K562 (cell line): Measurements from ENCODE around the gene ARHGAP8. TPM values are rescaled to one million over a fixed set of nuclear protein-coding genes. Genes with fewer than 3 reads are reported as not detected.

Source experiments
- ATAC-seq: fragments of 200-7000 bp; cut with Tn5 transposase; 3 replicates; pipeline ENCODE4 v1.9.1; 2020; ENCODE audit warnings: moderate library complexity
- BruUV-seq: library from RNA; stranded (reverse); fragments of 400-500 nt; replicated peaks from 2 replicates; lab custom pipeline; 2021; lab: Mats Ljungman, UMichigan
- CTCF ChIA-PET: fragments of 300-600 bp; formaldehyde crosslinking; extraction: SDS; loops from one replicate; lab custom pipeline; 2021; ENCODE audit warnings: low intra/inter-chr PET ratio; lab: Yijun Ruan, JAX
- POLR2A ChIA-PET: fragments of 300-600, 350-650 bp; sonication (Branson Sonifier 250); formaldehyde crosslinking; extraction: SDS; loops from one replicate; lab custom pipeline; 2021; ENCODE audit warnings: antibody characterized with exemption, inconsistent platforms; lab: Yijun Ruan, JAX
- DNase-seq, 4 experiments: peaks; one replicate each; pipeline versions ENCODE4 v3.0.0 to v3.0.0-alpha.2; 2011 to 2018; ENCODE audit warnings: low spot score in 3 of 4, mixed read lengths in 3 of 4; ENCODE audit errors: extremely low read depth in 1 of 4
- FAIRE-seq: peaks from 2 replicates; lab custom pipeline; 2011; peaks lifted over from hg19 to GRCh38; lab: Jason Lieb, UNC
- H2AFZ ChIP-seq: 2 replicates; pipeline ENCODE4 v1.6.0; 2011; ENCODE audit warnings: low read depth, low read length, control low read depth, inconsistent platforms
- H3K27ac ChIP-seq: fragments of 200-600 bp; 3 replicates; pipeline ENCODE4 v1.8.0; 2011; ENCODE audit warnings: low read depth, mild to moderate bottlenecking, control low read depth, inconsistent platforms, low read length, moderate library complexity, mixed read lengths; ENCODE audit errors: extremely low read depth
- H3K27me3 ChIP-seq, 2 experiments: fragments of 300-600 bp in 1 of 2; 2 replicates in 1 of 2; 3 replicates in 1 of 2; pipeline versions ENCODE4 v1.6.0 to v1.8.0; 2011; ENCODE audit warnings: inconsistent platforms in 2 of 2, low read length in 2 of 2, mild to moderate bottlenecking in 1 of 2, mixed read lengths in 1 of 2, moderate library complexity in 1 of 2; ENCODE audit not compliant: control insufficient read depth in 2 of 2, insufficient read depth in 2 of 2
- H3K36me3 ChIP-seq: fragments of 300-600 bp; 3 replicates; pipeline ENCODE4 v1.8.0; 2011; ENCODE audit warnings: mild to moderate bottlenecking, low read length, inconsistent platforms; ENCODE audit not compliant: control insufficient read depth, insufficient read depth
- H3K4me1 ChIP-seq, 2 experiments: fragments of 200-600 bp in 1 of 2; replicated peaks in 1 of 2; 2 replicates in 1 of 2; 3 replicates in 1 of 2; pipeline versions ENCODE4 v1.5.1 to v1.8.0; 2011; ENCODE audit warnings: inconsistent platforms in 2 of 2, low read length in 2 of 2, mild to moderate bottlenecking in 1 of 2, mixed read lengths in 1 of 2, moderate library complexity in 1 of 2; ENCODE audit not compliant: control insufficient read depth in 2 of 2, insufficient read depth in 2 of 2
- H3K4me2 ChIP-seq: 2 replicates; pipeline ENCODE4 v1.6.1; 2011; ENCODE audit warnings: low read length, control low read depth, inconsistent platforms, mixed read lengths; ENCODE audit not compliant: insufficient read depth
- H3K4me3 ChIP-seq: fragments of 200-600 bp; sonication (generic), shearing (Covaris generic); 2 replicates; pipeline ENCODE4 v1.5.1; 2016; ENCODE audit warnings: control low read depth, inconsistent platforms
- H3K79me2 ChIP-seq: fragments of 200-600 bp; 3 replicates; pipeline ENCODE4 v1.8.0; 2011; ENCODE audit warnings: low read length, inconsistent platforms; ENCODE audit not compliant: control insufficient read depth, insufficient read depth
- H3K9ac ChIP-seq, 2 experiments: 2 replicates each; pipeline versions ENCODE4 v1.6.0 to v1.6.1; 2011; ENCODE audit warnings: low read depth in 2 of 2, low read length in 2 of 2, control low read depth in 1 of 2, inconsistent platforms in 1 of 2, mild to moderate bottlenecking in 1 of 2, mixed read lengths in 1 of 2; ENCODE audit not compliant: insufficient read depth in 1 of 2
- H3K9me1 ChIP-seq: one replicate; pipeline ENCODE4 v1.6.0; 2011; ENCODE audit warnings: inconsistent platforms, mild to moderate bottlenecking, low read length, moderate library complexity; ENCODE audit not compliant: control insufficient read depth, insufficient read depth
- H3K9me3 ChIP-seq: replicated peaks from 2 replicates; pipeline ENCODE4 v1.5.1; 2011; ENCODE audit warnings: low read depth, low read length, inconsistent platforms; ENCODE audit not compliant: control insufficient read depth, insufficient read depth
- H4K20me1 ChIP-seq: replicated peaks from 2 replicates; pipeline ENCODE4 v1.6.1; 2011; ENCODE audit warnings: low read length, inconsistent platforms, mixed read lengths; ENCODE audit not compliant: control insufficient read depth, insufficient read depth
- CC2D1A ChIP-seq: fragments of 450-650 bp; IDR thresholded peaks from 2 replicates; pipeline ENCODE4 v1.6.1; 2017; ENCODE audit warnings: mild to moderate bottlenecking
- IRF2 ChIP-seq: sonication (generic); formaldehyde crosslinking; IDR thresholded peaks from 2 replicates; pipeline ENCODE4 v1.8.1; 2022; ENCODE audit warnings: mild to moderate bottlenecking, missing genetic modification reagents
- ZFP91 ChIP-seq: sonication (generic); formaldehyde crosslinking; IDR thresholded peaks from 2 replicates; pipeline ENCODE4 v1.8.0; 2022; ENCODE audit warnings: mild to moderate bottlenecking, missing genetic modification reagents
- ZKSCAN3 ChIP-seq: fragments of 250-450 bp; sonication (Bioruptor Pico); IDR thresholded peaks from 2 replicates; pipeline ENCODE4 v1.4.0; 2020
- ZNF318 ChIP-seq, 2 experiments: fragments of 450-650 bp; IDR thresholded peaks; 2 replicates each; pipeline ENCODE4 v1.6.1; 2016; ENCODE audit warnings: mild to moderate bottlenecking in 2 of 2, borderline replicate concordance in 1 of 2, low read depth in 1 of 2, moderate library complexity in 1 of 2
- WGBS: fragments of 100-300 bp; shearing (Covaris generic); methylation state at CpG from one replicate; pipeline ENCODE4 v1.1.6; 2016; ENCODE audit warnings: low coverage, mixed read lengths; ENCODE audit not compliant: insufficient coverage; ENCODE audit errors: missing lambda C conversion rate; 5-methylcytosine and 5-hydroxymethylcytosine counted together
- in situ Hi-C: fragments of 300-500 bp; cut with MboI; formaldehyde crosslinking; loops from 4 replicates; pipeline ENCODE4 v1.15.0; 2018; ENCODE audit warnings: inconsistent platforms, mixed read lengths
- intact Hi-C: fragments of 100-400 bp; cut with micrococcal nuclease; formaldehyde crosslinking; loops from 2 replicates; pipeline ENCODE4 v1.14.2; 2022
- polyA plus RNA-seq, 8 experiments: library from polyadenylated mRNA; depleted of rRNA in 4 of 8; stranded (reverse) in 5 of 8; unstranded in 3 of 8; fragments of >200 nt; fragmentation: Nextera tagmentation in 2 of 8; fragmentation: Illumina TruSeq in 1 of 8; extraction: Ambion mirVana in 2 of 8; extraction: Trizol in 1 of 8; gene quantifications; 2 replicates each; pipeline versions ENCODE4 v1.2.1 to v1.2.3, GENCODE V29; 2011 to 2014; ENCODE audit warnings: inconsistent platforms in 1 of 8, missing spikeins in 1 of 8
- total RNA-seq, 7 experiments: library from RNA; depleted of rRNA in 6 of 7; stranded (reverse); fragments of >200 nt in 6 of 7; fragmentation: Illumina TruSeq in 2 of 7; extraction: Trizol in 2 of 7; gene quantifications; 2 replicates each; pipeline versions ENCODE4 v1.2.1 to v1.2.3, GENCODE V29; 2011 to 2021; ENCODE audit warnings: low replicate concordance in 1 of 7

The ARHGAP8 gene
- total and polyA plus RNA-seq, 9 of the 15 experiments (the other 6 are each of a cell fraction or from before 2014, with no cell fraction given), result 0.15 to 2.2 (median 0.62) TPM

- WGBS, result 74% methylated on average over 7 of the region's 7 CpGs
- TF ChIP-seq CC2D1A (no peak), ZNF318 (IDR thresholded peaks at IDR 0.05; ENCODE audit: borderline replicate concordance in 1 of 2, low read depth in 1 of 2) (no peak), IRF2 (no peak), ZFP91 (CRISPR knock-in tag) (no peak), ZKSCAN3 (CRISPR knock-in tag) (no peak)
- Histone ChIP-seq H3K36me3 (no peaks in the 10 kb centered on the region), H3K4me1 (peaks cover 2 to 3% of the 10 kb centered on the region in 2 experiments; a peak in 3 of 5 replicates), H2AFZ (no peak overlapping the region), H3K4me2 (no peak overlapping the region), H3K27ac (no peak overlapping the region), H3K9me3 (no peaks in the 10 kb centered on the region), H3K27me3 (no peaks in the 10 kb centered on the region; a peak in 2 of 5 replicates), H3K9ac (no peak overlapping the region), H3K4me3 (no peak overlapping the region), H3K9me1 (no peaks in the 10 kb centered on the region), H4K20me1 (no peaks in the 10 kb centered on the region), H3K79me2 (no peaks in the 10 kb centered on the region)
- no peak for ATAC-seq
- ChIA-PET CTCF (no interaction called here), POLR2A (interaction anchor here (0.5 kb wide), 1 partner anchor 107 kb away, joined by 3 read pairs; no protein-coding TSS in a partner anchor)
- no TSS peak for BruUV-seq
- FAIRE-seq, result no peak
- no peak for DNase-seq
- intact Hi-C loops (no loop called here), in situ Hi-C loops (no loop called here)
Measured at GRCh38 chr22:44869196-44869595, 116.8 kb downstream of the ARHGAP8 start.
